Hepatocyte (in vitro differentiated cells): ENCODE results near the gene CHI3L2. TPM values are rescaled to one million over a fixed set of nuclear protein-coding genes. Genes with fewer than 3 reads are reported as not detected.
A peak's percentile ranks its signal among the peaks of the same experiment; 100 is the strongest.

ENCODE experiments used
- DNase-seq: peaks from one replicate; pipeline ENCODE4 v3.0.0-alpha.2; 2016; ENCODE audit warnings: low spot score
- H2AFZ ChIP-seq: fragments of 200-600 bp; sonication (generic); 2 replicates; pipeline ENCODE4 v1.6.0; 2016; ENCODE audit warnings: antibody characterized with exemption, mild to moderate bottlenecking
- H3K27ac ChIP-seq: fragments of 200-600 bp; sonication (generic); 2 replicates; pipeline ENCODE4 v1.5.1; 2016; ENCODE audit warnings: mild to moderate bottlenecking
- H3K27me3 ChIP-seq: fragments of 200-600 bp; sonication (generic); 2 replicates; pipeline ENCODE4 v1.6.1; 2016
- H3K36me3 ChIP-seq: fragments of 200-600 bp; sonication (generic); replicated peaks from 2 replicates; pipeline ENCODE4 v1.5.1; 2016; ENCODE audit warnings: low read depth; ENCODE audit not compliant: insufficient read depth
- H3K4me1 ChIP-seq: fragments of 200-600 bp; sonication (generic); 2 replicates; pipeline ENCODE4 v1.5.1; 2016; ENCODE audit warnings: mild to moderate bottlenecking, moderate library complexity; ENCODE audit not compliant: insufficient read depth
- H3K4me2 ChIP-seq: fragments of 200-600 bp; sonication (generic); 2 replicates; pipeline ENCODE4 v1.6.0; 2016
- H3K4me3 ChIP-seq: fragments of 200-600 bp; sonication (generic); 2 replicates; pipeline ENCODE4 v1.5.1; 2016; ENCODE audit warnings: mild to moderate bottlenecking
- H3K79me2 ChIP-seq: fragments of 200-600 bp; sonication (generic); 2 replicates; pipeline ENCODE4 v1.6.0; 2017; ENCODE audit warnings: mild to moderate bottlenecking
- H3K9me2 ChIP-seq: fragments of 200-600 bp; sonication (generic); replicated peaks from 2 replicates; pipeline ENCODE4 v1.6.0; 2017; ENCODE audit warnings: mild to moderate bottlenecking; ENCODE audit not compliant: insufficient read depth
- H3K9me3 ChIP-seq: fragments of 200-600 bp; sonication (generic); 2 replicates; pipeline ENCODE4 v1.5.1; 2016; ENCODE audit warnings: low read depth, mild to moderate bottlenecking
- H4K20me1 ChIP-seq: fragments of 200-600 bp; sonication (generic); 2 replicates; pipeline ENCODE4 v1.6.0; 2016; ENCODE audit warnings: mild to moderate bottlenecking; ENCODE audit not compliant: insufficient read depth, poor library complexity, severe bottlenecking
- EZH2 ChIP-seq: fragments of 200-600 bp; sonication (generic); IDR thresholded peaks from 2 replicates; pipeline ENCODE4 v1.6.1; 2016; ENCODE audit warnings: antibody characterized with exemption, mild to moderate bottlenecking, borderline replicate concordance
- EZH2phosphoT487 ChIP-seq: fragments of 200-600 bp; sonication (generic); IDR thresholded peaks from one replicate; pipeline ENCODE4 v1.6.1; 2018; ENCODE audit warnings: antibody characterized with exemption, mild to moderate bottlenecking, low read depth, moderate library complexity; ENCODE audit not compliant: unreplicated experiment, severe bottlenecking
- WGBS: methylation state at CpG from one replicate; pipeline ENCODE4 v1.1.6; 2016; ENCODE audit warnings: low lambda C conversion rate; ENCODE audit errors: missing lambda C conversion rate; 5-methylcytosine and 5-hydroxymethylcytosine counted together
- polyA plus RNA-seq: library from polyadenylated mRNA; unstranded; fragments of >200 nt; fragmentation: Nextera tagmentation; extraction: Ambion mirVana; gene quantifications from 2 replicates; pipeline ENCODE4 v1.2.1, GENCODE V29; 2016
- total RNA-seq: library from RNA; depleted of rRNA; stranded (reverse); fragments of >200 nt; gene quantifications from 2 replicates; pipeline ENCODE4 v1.2.3, GENCODE V29; 2014
- TF ChIP-seq, protein P1 (sequence below): fragments of 200-600 bp; sonication (generic); IDR thresholded peaks from 2 replicates; pipeline ENCODE4 v1.5.1; 2016; ENCODE audit warnings: antibody characterized with exemption, mild to moderate bottlenecking; ENCODE audit not compliant: poor library complexity

CHI3L2 gene
- total and polyA plus RNA-seq, 2 experiments from 2014 or later: 0.24 to 5.7 TPM

DNA sequence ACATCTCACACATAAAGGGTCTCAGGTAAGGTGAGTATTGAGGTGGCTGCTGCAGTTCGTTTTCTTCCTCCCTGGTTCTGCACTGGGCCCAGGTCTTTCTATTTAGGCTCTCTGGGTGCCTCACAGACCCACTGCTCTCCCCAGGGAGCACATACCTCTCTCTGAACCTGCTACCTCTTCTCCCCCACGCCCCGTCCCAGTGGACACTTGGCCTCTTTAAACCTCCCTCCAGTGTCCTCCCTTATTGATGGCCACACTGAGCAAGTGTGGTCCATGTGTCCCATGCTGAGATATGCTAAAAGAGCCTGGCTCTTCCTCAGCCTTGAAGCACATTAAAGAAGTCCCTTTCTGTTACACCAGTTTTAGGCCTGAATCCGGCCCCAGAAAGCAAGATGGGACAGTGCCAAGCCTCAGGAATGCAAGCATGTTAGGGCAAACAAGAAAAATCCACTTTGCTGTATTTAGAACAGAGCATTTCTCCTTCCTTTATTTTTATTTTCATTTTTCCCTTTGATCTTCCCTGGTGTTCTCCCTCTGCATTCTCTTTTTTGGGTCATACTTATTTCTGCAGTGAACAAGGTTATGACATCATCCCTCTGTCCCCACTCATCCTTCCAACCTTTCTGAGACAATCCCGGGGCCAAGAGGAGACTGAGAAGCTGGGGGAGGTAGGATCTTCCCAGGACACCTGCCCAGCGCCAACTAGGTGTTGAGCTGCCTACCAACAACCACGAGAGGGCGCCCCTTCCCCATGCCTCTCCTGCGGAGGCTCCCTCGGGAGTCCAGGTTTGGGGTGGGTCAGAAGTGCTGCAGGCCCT, 5.0 kb upstream of the CHI3L2 start:
- Histone ChIP-seq H3K9me2 (no peaks in the 10 kb centered on the region), H4K20me1 (no peaks in the 10 kb centered on the region), H3K4me3 (no peak overlapping the region), H3K4me1 (peaks cover 18% of the 10 kb centered on the region), H3K79me2 (no peaks in the 10 kb centered on the region), H3K4me2 (no peak overlapping the region), H3K27me3 (no peaks in the 10 kb centered on the region), H3K36me3 (no peaks in the 10 kb centered on the region), H3K9me3 (no peaks in the 10 kb centered on the region), H2AFZ (no peak overlapping the region), H3K27ac (no peak overlapping the region)
- TF ChIP-seq, protein P1, sequence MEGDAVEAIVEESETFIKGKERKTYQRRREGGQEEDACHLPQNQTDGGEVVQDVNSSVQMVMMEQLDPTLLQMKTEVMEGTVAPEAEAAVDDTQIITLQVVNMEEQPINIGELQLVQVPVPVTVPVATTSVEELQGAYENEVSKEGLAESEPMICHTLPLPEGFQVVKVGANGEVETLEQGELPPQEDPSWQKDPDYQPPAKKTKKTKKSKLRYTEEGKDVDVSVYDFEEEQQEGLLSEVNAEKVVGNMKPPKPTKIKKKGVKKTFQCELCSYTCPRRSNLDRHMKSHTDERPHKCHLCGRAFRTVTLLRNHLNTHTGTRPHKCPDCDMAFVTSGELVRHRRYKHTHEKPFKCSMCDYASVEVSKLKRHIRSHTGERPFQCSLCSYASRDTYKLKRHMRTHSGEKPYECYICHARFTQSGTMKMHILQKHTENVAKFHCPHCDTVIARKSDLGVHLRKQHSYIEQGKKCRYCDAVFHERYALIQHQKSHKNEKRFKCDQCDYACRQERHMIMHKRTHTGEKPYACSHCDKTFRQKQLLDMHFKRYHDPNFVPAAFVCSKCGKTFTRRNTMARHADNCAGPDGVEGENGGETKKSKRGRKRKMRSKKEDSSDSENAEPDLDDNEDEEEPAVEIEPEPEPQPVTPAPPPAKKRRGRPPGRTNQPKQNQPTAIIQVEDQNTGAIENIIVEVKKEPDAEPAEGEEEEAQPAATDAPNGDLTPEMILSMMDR: peak; percentile 82
- no peak for TF ChIP-seq EZH2phosphoT487
- TF ChIP-seq EZH2: no peak
- DNase-seq: peak; percentile 85
- 30% methylated on average over 10 of the region's 10 CpGs for WGBS

DNA sequence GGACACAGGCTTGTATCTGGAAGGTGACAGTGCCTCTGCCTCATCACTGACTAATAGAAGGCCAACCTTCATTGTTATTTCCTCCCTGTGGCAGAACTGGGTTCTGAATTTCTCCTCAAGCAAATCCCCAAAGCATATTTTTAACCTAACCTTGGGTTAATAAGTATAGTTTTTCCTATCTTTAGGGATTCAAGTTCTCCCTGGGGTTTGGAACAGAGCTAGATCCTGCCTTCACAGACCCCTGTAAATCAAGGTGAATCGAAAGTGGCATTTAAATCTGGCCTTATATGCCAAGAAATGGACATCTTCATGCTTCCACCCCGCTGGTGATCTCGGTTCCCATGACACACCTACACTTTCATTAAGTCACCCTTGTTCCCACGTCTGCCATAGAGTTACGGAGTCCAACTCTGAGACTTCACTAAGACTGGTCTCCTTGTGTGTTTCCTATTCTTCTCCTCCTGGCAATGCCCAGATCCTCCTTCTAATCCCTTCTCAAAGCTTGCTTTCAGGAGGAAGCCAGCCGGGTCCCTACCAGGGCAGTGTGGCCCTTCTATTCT, 4.3 kb upstream of the CHI3L2 start:
- no peaks in the 10 kb centered on the region for H3K9me3 ChIP-seq
- no peaks in the 10 kb centered on the region for H3K79me2 ChIP-seq
- H3K4me2 ChIP-seq: no peak overlapping the region
- no peak for DNase-seq
- no peak for TF ChIP-seq EZH2phosphoT487
- no peak for TF ChIP-seq EZH2
- TF ChIP-seq, protein P1: no peak
- H3K27ac ChIP-seq: no peak overlapping the region
- WGBS: 78% methylated on average over 6 of the region's 6 CpGs
- no peak overlapping the region for H3K4me3 ChIP-seq
- H3K36me3 ChIP-seq: no peaks in the 10 kb centered on the region
- peaks cover 24% of the 10 kb centered on the region for H3K4me1 ChIP-seq
- no peaks in the 10 kb centered on the region for H4K20me1 ChIP-seq
- H2AFZ ChIP-seq: no peak overlapping the region
- H3K9me2 ChIP-seq: no peaks in the 10 kb centered on the region
- no peaks in the 10 kb centered on the region for H3K27me3 ChIP-seq

DNA sequence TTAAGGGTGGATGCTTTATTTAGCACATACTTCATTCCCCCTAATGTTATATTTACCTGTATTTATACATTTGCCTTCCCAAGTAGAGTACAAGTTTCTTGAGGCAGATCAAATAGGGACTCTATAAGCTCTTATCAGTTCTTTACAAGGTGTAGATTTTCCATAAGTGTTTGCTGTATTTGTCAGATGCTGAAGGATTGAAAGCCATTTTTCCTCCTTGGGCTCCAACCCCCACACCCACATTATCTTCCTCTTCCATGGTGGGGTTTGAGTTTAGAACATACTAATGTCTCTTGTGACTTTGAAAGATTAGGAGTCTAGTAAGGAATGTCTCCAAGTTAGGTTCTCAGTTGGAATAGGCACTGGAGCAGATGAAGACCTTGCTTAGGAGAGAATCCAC, 2.4 kb upstream of the CHI3L2 start:
- Histone ChIP-seq H3K4me2 (no peak overlapping the region), H3K9me3 (no peaks in the 10 kb centered on the region), H3K79me2 (no peaks in the 10 kb centered on the region), H4K20me1 (no peaks in the 10 kb centered on the region), H3K4me3 (no peak overlapping the region), H3K27ac (no peak overlapping the region), H3K9me2 (no peaks in the 10 kb centered on the region), H3K27me3 (no peaks in the 10 kb centered on the region), H3K36me3 (no peaks in the 10 kb centered on the region), H2AFZ (no peak overlapping the region), H3K4me1 (peaks cover 25% of the 10 kb centered on the region)
- TF ChIP-seq, protein P1: no peak
- TF ChIP-seq EZH2phosphoT487: no peak
- TF ChIP-seq EZH2: no peak
- no peak for DNase-seq
